Chondrocyte (in vitro differentiated cells): ENCODE data around the gene PLCH1. TPM values are rescaled to one million over a fixed set of nuclear protein-coding genes. Genes with fewer than 3 reads are reported as not detected.
A peak's percentile ranks its signal among the peaks of the same experiment; 100 is the strongest.

ENCODE experiments used
- DNase-seq: peaks from one replicate; pipeline ENCODE4 v3.0.0; 2021; ENCODE audit warnings: mixed read lengths, low spot score
- H3K27ac Mint-ChIP-seq: one replicate; pipeline ENCODE4 v1.8.0; 2021; ENCODE audit warnings: mild to moderate bottlenecking, moderate library complexity, mixed read lengths; ENCODE audit not compliant: unreplicated experiment
- H3K27me3 Mint-ChIP-seq: 2 replicates; pipeline ENCODE4 v1.8.0; 2021; ENCODE audit warnings: low read depth, mixed read lengths
- H3K36me3 Mint-ChIP-seq: 2 replicates; pipeline ENCODE4 v1.8.0; 2021; ENCODE audit warnings: low read depth, mixed read lengths
- H3K4me1 Mint-ChIP-seq: 2 replicates; pipeline ENCODE4 v1.8.0; 2021; ENCODE audit warnings: low read depth, mild to moderate bottlenecking, mixed read lengths
- H3K4me3 Mint-ChIP-seq: one replicate; pipeline ENCODE4 v1.8.0; 2021; ENCODE audit warnings: mild to moderate bottlenecking, moderate library complexity, mixed read lengths; ENCODE audit not compliant: unreplicated experiment
- H3K9me3 Mint-ChIP-seq: 2 replicates; pipeline ENCODE4 v1.8.0; 2021; ENCODE audit warnings: low read depth, mixed read lengths
- total RNA-seq: library from RNA; stranded (reverse); gene quantifications from 3 replicates; pipeline ENCODE4 v1.2.1, GENCODE V29; 2021
- TF ChIP-seq, protein P1 (sequence below): fragments of 200-600 bp; sonication (generic); IDR thresholded peaks from 2 replicates; pipeline ENCODE4 v1.5.0; 2021; ENCODE audit warnings: antibody characterized with exemption, mild to moderate bottlenecking, moderate library complexity

The PLCH1 gene
- total RNA-seq, 1 donor from 2014 or later: 0.17 TPM

- no peak overlapping the region for H3K4me3 Mint-ChIP-seq
- H3K4me1 Mint-ChIP-seq: peaks cover 36% of the 10 kb centered on the region
- H3K27me3 Mint-ChIP-seq: peaks cover 13% of the 10 kb centered on the region
- TF ChIP-seq, protein P1, sequence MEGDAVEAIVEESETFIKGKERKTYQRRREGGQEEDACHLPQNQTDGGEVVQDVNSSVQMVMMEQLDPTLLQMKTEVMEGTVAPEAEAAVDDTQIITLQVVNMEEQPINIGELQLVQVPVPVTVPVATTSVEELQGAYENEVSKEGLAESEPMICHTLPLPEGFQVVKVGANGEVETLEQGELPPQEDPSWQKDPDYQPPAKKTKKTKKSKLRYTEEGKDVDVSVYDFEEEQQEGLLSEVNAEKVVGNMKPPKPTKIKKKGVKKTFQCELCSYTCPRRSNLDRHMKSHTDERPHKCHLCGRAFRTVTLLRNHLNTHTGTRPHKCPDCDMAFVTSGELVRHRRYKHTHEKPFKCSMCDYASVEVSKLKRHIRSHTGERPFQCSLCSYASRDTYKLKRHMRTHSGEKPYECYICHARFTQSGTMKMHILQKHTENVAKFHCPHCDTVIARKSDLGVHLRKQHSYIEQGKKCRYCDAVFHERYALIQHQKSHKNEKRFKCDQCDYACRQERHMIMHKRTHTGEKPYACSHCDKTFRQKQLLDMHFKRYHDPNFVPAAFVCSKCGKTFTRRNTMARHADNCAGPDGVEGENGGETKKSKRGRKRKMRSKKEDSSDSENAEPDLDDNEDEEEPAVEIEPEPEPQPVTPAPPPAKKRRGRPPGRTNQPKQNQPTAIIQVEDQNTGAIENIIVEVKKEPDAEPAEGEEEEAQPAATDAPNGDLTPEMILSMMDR: no peak
- H3K9me3 Mint-ChIP-seq: peaks cover 8% of the 10 kb centered on the region
- H3K36me3 Mint-ChIP-seq: no peaks in the 10 kb centered on the region
- no peak for DNase-seq
- H3K27ac Mint-ChIP-seq: no peak overlapping the region
Observed at GRCh38 chr3:155364492-155364891, 380.4 kb downstream of the PLCH1 start.

DNA sequence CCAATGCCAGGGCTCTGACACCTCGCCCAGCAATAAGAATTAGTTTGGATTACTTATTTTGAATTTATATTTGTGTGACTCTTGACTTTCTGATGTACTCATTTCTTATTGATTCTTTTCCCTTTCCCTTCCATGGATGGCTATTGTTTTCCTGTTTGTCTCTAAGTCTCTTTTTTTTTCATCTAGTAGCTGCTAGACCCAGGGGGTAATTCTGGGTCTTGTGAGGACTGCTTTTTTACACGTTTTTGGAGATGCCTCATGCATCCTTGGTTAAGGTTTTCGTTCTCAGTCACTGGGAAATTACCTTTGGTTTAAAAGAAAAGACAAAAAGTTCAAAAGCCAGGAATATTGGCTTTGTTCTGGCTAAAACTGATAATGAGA is 381.2 kb downstream of the PLCH1 start:
- Mint-ChIP-seq H3K27ac (no peak overlapping the region), H3K4me3 (no peak overlapping the region), H3K36me3 (no peaks in the 10 kb centered on the region), H3K4me1 (peaks cover 33% of the 10 kb centered on the region), H3K9me3 (peaks cover 8% of the 10 kb centered on the region), H3K27me3 (peaks cover 17% of the 10 kb centered on the region)
- TF ChIP-seq, protein P1: no peak
- DNase-seq: no peak

- Mint-ChIP-seq H3K27me3 (peaks cover 21% of the 10 kb centered on the region), H3K9me3 (peaks cover 8% of the 10 kb centered on the region), H3K4me3 (no peak overlapping the region), H3K4me1 (peaks cover 26% of the 10 kb centered on the region), H3K36me3 (no peaks in the 10 kb centered on the region), H3K27ac (no peak overlapping the region)
- TF ChIP-seq, protein P1: no peak
- no peak for DNase-seq
Observed at GRCh38 chr3:155362808-155363689, 381.8 kb downstream of the PLCH1 start.

DNA sequence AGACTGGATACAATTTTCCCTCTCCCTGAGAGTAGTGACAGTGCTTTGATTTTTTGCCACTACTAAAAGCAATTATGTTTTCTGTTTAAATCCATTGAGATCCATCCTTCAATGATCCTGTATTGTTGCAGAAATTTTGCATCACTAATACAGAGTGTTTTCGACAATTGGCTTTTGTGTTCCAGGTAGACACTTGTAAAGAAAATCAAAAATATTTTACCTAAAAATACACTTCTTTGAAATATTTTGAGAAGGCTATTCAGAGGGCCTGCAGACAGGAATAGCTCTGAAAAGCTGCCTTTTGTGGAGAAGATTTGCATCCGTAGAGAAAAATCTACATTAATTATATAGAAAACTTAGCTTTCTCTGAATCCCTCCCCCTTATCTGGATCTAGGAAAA is 384.6 kb downstream of the PLCH1 start:
- H3K4me1 Mint-ChIP-seq: peaks cover 19% of the 10 kb centered on the region
- H3K27ac Mint-ChIP-seq: no peak overlapping the region
- no peak overlapping the region for H3K4me3 Mint-ChIP-seq
- TF ChIP-seq, protein P1: no peak
- DNase-seq: no peak
- H3K27me3 Mint-ChIP-seq: peaks cover 31% of the 10 kb centered on the region
- peaks cover 6% of the 10 kb centered on the region for H3K9me3 Mint-ChIP-seq
- no peaks in the 10 kb centered on the region for H3K36me3 Mint-ChIP-seq

GRCh38 chr3:155356594-155357370 is 388.1 kb downstream of the PLCH1 start:
- no peak overlapping the region for H3K4me3 Mint-ChIP-seq
- peaks cover 39% of the 10 kb centered on the region for H3K27me3 Mint-ChIP-seq
- no peak for DNase-seq
- H3K27ac Mint-ChIP-seq: no peak overlapping the region
- H3K36me3 Mint-ChIP-seq: no peaks in the 10 kb centered on the region
- peaks cover 6% of the 10 kb centered on the region for H3K4me1 Mint-ChIP-seq
- TF ChIP-seq, protein P1: peak; percentile 41
- H3K9me3 Mint-ChIP-seq: no peaks in the 10 kb centered on the region
